SJSA1 (cell line): ENCODE measurements around the gene LAG3. TPM values are rescaled to one million over a fixed set of nuclear protein-coding genes. Genes with fewer than 3 reads are reported as not detected.
A peak's percentile ranks its signal among the peaks of the same experiment; 100 is the strongest.

Source experiments
- DNase-seq, 2 experiments: peaks; one replicate each; pipeline ENCODE4 v3.0.0-alpha.2; 2015 to 2020; ENCODE audit warnings: low spot score in 2 of 2, low read depth in 1 of 2
- H3K27ac ChIP-seq: fragments of 250-450 bp; sonication (Bioruptor Pico); 2 replicates; pipeline ENCODE4 v1.5.1; 2020; ENCODE audit warnings: mild to moderate bottlenecking, moderate library complexity
- H3K27me3 ChIP-seq: fragments of 250-450 bp; sonication (Bioruptor Pico); replicated peaks from 2 replicates; pipeline ENCODE4 v1.5.1; 2020; ENCODE audit warnings: mild to moderate bottlenecking, moderate library complexity
- H3K36me3 ChIP-seq: fragments of 250-450 bp; sonication (Bioruptor Pico); 2 replicates; pipeline ENCODE4 v1.5.1; 2020; ENCODE audit warnings: mild to moderate bottlenecking
- H3K4me1 ChIP-seq: fragments of 250-450 bp; sonication (Bioruptor Pico); replicated peaks from 2 replicates; pipeline ENCODE4 v1.6.1; 2021; ENCODE audit warnings: mild to moderate bottlenecking
- H3K4me3 ChIP-seq: fragments of 250-450 bp; sonication (Bioruptor Pico); 2 replicates; pipeline ENCODE4 v1.5.1; 2020; ENCODE audit warnings: mild to moderate bottlenecking
- H3K9me3 ChIP-seq: fragments of 250-450 bp; sonication (Bioruptor Pico); replicated peaks from 2 replicates; pipeline ENCODE4 v1.5.1; 2020; ENCODE audit warnings: mild to moderate bottlenecking
- total RNA-seq: library from RNA; depleted of rRNA; stranded (reverse); fragments of >200 nt; shearing (Covaris generic); gene quantifications from 2 replicates; pipeline ENCODE4 v1.2.3, GENCODE V29; 2014

Gene LAG3
- total RNA-seq, 1 experiment from 2014 or later = 0.47 TPM

GRCh38 chr12:6763380-6763779, 8.9 kb upstream of the LAG3 start:
- no peak for DNase-seq
- Histone ChIP-seq H3K9me3 (no peaks in the 10 kb centered on the region), H3K4me3 (no peak overlapping the region), H3K27ac (peak overlapping the region; percentile 45), H3K36me3 (peaks cover 2% of the 10 kb centered on the region), H3K27me3 (no peaks in the 10 kb centered on the region), H3K4me1 (peaks cover 39% of the 10 kb centered on the region)

- Histone ChIP-seq H3K27me3 (no peaks in the 10 kb centered on the region), H3K36me3 (peaks cover 7% of the 10 kb centered on the region), H3K4me3 (no peak overlapping the region), H3K4me1 (peaks cover 47% of the 10 kb centered on the region), H3K27ac (peak overlapping the region; percentile 45), H3K9me3 (no peaks in the 10 kb centered on the region)
- DNase-seq = peak; percentile 99 to 100
These were observed 8.1 kb upstream of the LAG3 start for GRCh38 chr12:6764011-6764828.

- DNase-seq = no peak
- peaks cover 49% of the 10 kb centered on the region for H3K4me1 ChIP-seq
These were observed 7.2 kb upstream of the LAG3 start for GRCh38 chr12:6765048-6765633.

GRCh38 chr12:6765634-6766581, 6.4 kb upstream of the LAG3 start, which contains the start of gene PTMS:
Gene PTMS (plus strand): TSS chr12:6766363. CDS start chr12:6766706, 343 bp downstream.
- Histone ChIP-seq H3K27me3 (no peaks in the 10 kb centered on the region), H3K27ac (peak within 1 kb of the TSS; percentile 30), H3K9me3 (no peaks in the 10 kb centered on the region), H3K36me3 (peaks cover 24% of the 10 kb centered on the region), H3K4me3 (peak within 1 kb of the TSS; percentile 87), H3K4me1 (peaks cover 49% of the 10 kb centered on the region)
- peak; percentile 74 to 95 for DNase-seq

More at GRCh38 chr12:6765048-6765633, 7.2 kb upstream of the LAG3 start:
- H3K4me3 ChIP-seq = peak overlapping the region; percentile 87
- H3K9me3 ChIP-seq = no peaks in the 10 kb centered on the region
- no peaks in the 10 kb centered on the region for H3K27me3 ChIP-seq
- H3K36me3 ChIP-seq = peaks cover 17% of the 10 kb centered on the region
- peak overlapping the region; percentile 30 for H3K27ac ChIP-seq

- Histone ChIP-seq H3K36me3 (peaks cover 33% of the 10 kb centered on the region), H3K4me3 (peak overlapping the region; percentile 87), H3K4me1 (peaks cover 49% of the 10 kb centered on the region), H3K9me3 (no peaks in the 10 kb centered on the region), H3K27ac (peak overlapping the region; percentile 30; the same call in 1 of the 2 replicates), H3K27me3 (no peaks in the 10 kb centered on the region)
- peak; percentile 59 to 75 for DNase-seq
These were observed 5.5 kb upstream of the LAG3 start for GRCh38 chr12:6766651-6767349.

- DNase-seq = peak in 1 of 2 experiments; percentile 34
- Histone ChIP-seq H3K9me3 (no peaks in the 10 kb centered on the region), H3K36me3 (peaks cover 35% of the 10 kb centered on the region), H3K4me1 (peaks cover 49% of the 10 kb centered on the region), H3K27me3 (no peaks in the 10 kb centered on the region), H3K27ac (peak overlapping the region; percentile 6; the same call in 1 of the 2 replicates), H3K4me3 (peak overlapping the region; percentile 87)
These were observed 4.7 kb upstream of the LAG3 start for GRCh38 chr12:6767353-6768319.

- H3K27ac ChIP-seq = no peak overlapping the region
- peaks cover 40% of the 10 kb centered on the region for H3K4me1 ChIP-seq
- peaks cover 35% of the 10 kb centered on the region for H3K36me3 ChIP-seq
- peak overlapping the region; percentile 87 for H3K4me3 ChIP-seq
- no peaks in the 10 kb centered on the region for H3K27me3 ChIP-seq
- H3K9me3 ChIP-seq = no peaks in the 10 kb centered on the region
- DNase-seq = no peak
These were observed 3.8 kb upstream of the LAG3 start for GRCh38 chr12:6768437-6768914.

GRCh38 chr12:6768990-6769389, 3.3 kb upstream of the LAG3 start:
- Histone ChIP-seq H3K4me1 (peaks cover 35% of the 10 kb centered on the region), H3K4me3 (no peak overlapping the region), H3K9me3 (no peaks in the 10 kb centered on the region), H3K27me3 (no peaks in the 10 kb centered on the region), H3K36me3 (peaks cover 35% of the 10 kb centered on the region), H3K27ac (no peak overlapping the region)
- no peak for DNase-seq

GRCh38 chr12:6769666-6770065, 2.7 kb upstream of the LAG3 start:
- H3K4me1 ChIP-seq = peaks cover 31% of the 10 kb centered on the region
- peaks cover 38% of the 10 kb centered on the region for H3K36me3 ChIP-seq
- no peak overlapping the region for H3K4me3 ChIP-seq
- no peak for DNase-seq
- H3K27me3 ChIP-seq = no peaks in the 10 kb centered on the region
- H3K9me3 ChIP-seq = no peaks in the 10 kb centered on the region
- no peak overlapping the region for H3K27ac ChIP-seq

- Histone ChIP-seq H3K27ac (no peak overlapping the region), H3K9me3 (no peaks in the 10 kb centered on the region), H3K36me3 (peaks cover 40% of the 10 kb centered on the region), H3K4me1 (peaks cover 27% of the 10 kb centered on the region), H3K27me3 (no peaks in the 10 kb centered on the region), H3K4me3 (no peak overlapping the region)
- DNase-seq = no peak
These were observed 2.2 kb upstream of the LAG3 start for GRCh38 chr12:6770094-6770493.

GRCh38 chr12:6770600-6770999, 1.7 kb upstream of the LAG3 start:
- Histone ChIP-seq H3K4me1 (peaks cover 21% of the 10 kb centered on the region), H3K36me3 (peaks cover 40% of the 10 kb centered on the region), H3K9me3 (no peaks in the 10 kb centered on the region), H3K27ac (no peak overlapping the region), H3K4me3 (no peak overlapping the region), H3K27me3 (no peaks in the 10 kb centered on the region)
- no peak for DNase-seq

- H3K27ac ChIP-seq = no peak overlapping the region
- no peaks in the 10 kb centered on the region for H3K27me3 ChIP-seq
- DNase-seq = no peak
- no peak overlapping the region for H3K4me3 ChIP-seq
- H3K4me1 ChIP-seq = peaks cover 17% of the 10 kb centered on the region
- H3K9me3 ChIP-seq = no peaks in the 10 kb centered on the region
- H3K36me3 ChIP-seq = peaks cover 43% of the 10 kb centered on the region
These were observed 1.2 kb upstream of the LAG3 start for GRCh38 chr12:6771091-6771495.
